Measurements from ENCODE around the gene DNAJB9.

GRCh38 chr7:108613147-108613948 is 43.7 kb downstream of the DNAJB9 start:
- peak; percentile 79 for TF ChIP-seq CTCF (IDR thresholded peaks at IDR 0.05; ENCODE audit: low read depth, low read length, missing input control)
- no peak for TF ChIP-seq MAX (IDR thresholded peaks at IDR 0.05)
- TF ChIP-seq ATF3 (IDR thresholded peaks at IDR 0.05), result no peak
- no peak for TF ChIP-seq REST (IDR thresholded peaks at IDR 0.05)
- TF ChIP-seq EGR1 (IDR thresholded peaks at IDR 0.05; ENCODE audit: low read depth in 2 of 2), result no peak
- TF ChIP-seq TAF1 (conservative IDR thresholded peaks at IDR 0.05), result no peak
- peak; percentile 6 for TF ChIP-seq YY1 (IDR thresholded peaks at IDR 0.05)
- no peak for TF ChIP-seq RXRA (IDR thresholded peaks at IDR 0.05)
- TF ChIP-seq ZBTB33 (IDR thresholded peaks at IDR 0.05), result no peak
- no peak for TF ChIP-seq JUND (IDR thresholded peaks at IDR 0.05)
- no peak for TF ChIP-seq HNF4A (conservative IDR thresholded peaks at IDR 0.05)
- TF ChIP-seq SP1 (IDR thresholded peaks at IDR 0.05), result no peak
